ENCODE results near the gene ADAD2. TPM values are rescaled to one million over a fixed set of nuclear protein-coding genes. Genes with fewer than 3 reads are reported as not detected.

Gene ADAD2
- total RNA-seq, 2 donors from 2014 or later: not detected

DNA sequence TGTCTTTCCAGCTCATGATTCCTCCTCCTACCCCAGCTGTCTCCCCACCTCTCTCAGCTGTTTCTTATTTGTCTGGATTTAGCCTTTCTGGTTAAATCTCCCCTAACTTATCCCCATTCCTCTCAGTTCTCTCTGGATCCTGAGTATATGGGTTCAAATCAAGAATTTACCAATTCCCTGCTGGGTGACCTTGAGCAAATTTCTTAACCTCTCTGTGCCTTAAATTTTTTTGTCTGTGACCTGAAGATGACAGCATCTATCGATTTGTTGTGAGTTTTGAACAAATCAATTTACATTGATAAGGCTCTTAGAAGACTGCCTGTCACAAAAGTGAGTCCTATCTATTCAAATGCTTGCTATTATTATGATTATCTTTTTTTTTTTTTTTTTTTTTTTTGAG, 50.8 kb downstream of the ADAD2 start:
- no peak overlapping the region for H3K27ac ChIP-seq (ENCODE audit: low read depth, low read length)

DNA sequence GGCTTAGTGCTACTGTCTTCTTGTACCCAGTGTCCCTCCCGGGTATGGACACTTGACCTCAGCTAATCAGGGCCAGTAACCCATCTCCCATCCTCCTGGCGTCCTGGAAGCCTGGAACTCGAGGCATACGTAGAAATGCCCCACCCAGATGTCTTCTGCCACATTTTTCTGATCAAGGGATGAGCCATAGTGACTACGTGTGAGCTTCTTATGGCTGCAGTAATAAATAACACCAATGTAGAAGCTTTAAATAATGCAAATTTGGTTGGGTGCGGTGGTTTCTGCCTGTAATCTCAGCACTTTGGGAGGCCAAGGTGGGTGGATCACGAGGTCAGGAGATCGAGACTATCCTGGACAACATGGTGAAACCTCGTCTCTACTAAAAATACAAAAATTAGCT, 51.9 kb downstream of the ADAD2 start:
- peaks cover 6% of the 10 kb centered on the region for H3K9me3 Mint-ChIP-seq
- Histone ChIP-seq H3K4me1 (ENCODE audit: control insufficient read depth, insufficient read depth, low read length) (no peaks in the 10 kb centered on the region), H3K9ac (ENCODE audit: extremely low read depth, low read length, poor library complexity, severe bottlenecking) (no peak overlapping the region), H3K27ac (ENCODE audit: low read depth, low read length) (no peak overlapping the region), H3K9me3 (ENCODE audit: control insufficient read depth, low read length) (no peaks in the 10 kb centered on the region), H3K4me3 (ENCODE audit: low read length) (no peak overlapping the region), H3K27me3 (ENCODE audit: control insufficient read depth, insufficient read depth, low read length, poor library complexity, severe bottlenecking) (no peaks in the 10 kb centered on the region), H3K36me3 (ENCODE audit: control insufficient read depth, insufficient read depth, low read length) (no peaks in the 10 kb centered on the region)
- DNase-seq: no peak
- H3K4me3 Mint-ChIP-seq: no peak overlapping the region
- peaks cover 2% of the 10 kb centered on the region for H3K4me1 Mint-ChIP-seq
- 91 to 94% methylated on average over 7 to 9 of the region's 9 CpGs for WGBS, 2 experiments (ENCODE audit: insufficient coverage in 1 of 2, insufficient read length in 1 of 2)
- TF ChIP-seq, protein P1, sequence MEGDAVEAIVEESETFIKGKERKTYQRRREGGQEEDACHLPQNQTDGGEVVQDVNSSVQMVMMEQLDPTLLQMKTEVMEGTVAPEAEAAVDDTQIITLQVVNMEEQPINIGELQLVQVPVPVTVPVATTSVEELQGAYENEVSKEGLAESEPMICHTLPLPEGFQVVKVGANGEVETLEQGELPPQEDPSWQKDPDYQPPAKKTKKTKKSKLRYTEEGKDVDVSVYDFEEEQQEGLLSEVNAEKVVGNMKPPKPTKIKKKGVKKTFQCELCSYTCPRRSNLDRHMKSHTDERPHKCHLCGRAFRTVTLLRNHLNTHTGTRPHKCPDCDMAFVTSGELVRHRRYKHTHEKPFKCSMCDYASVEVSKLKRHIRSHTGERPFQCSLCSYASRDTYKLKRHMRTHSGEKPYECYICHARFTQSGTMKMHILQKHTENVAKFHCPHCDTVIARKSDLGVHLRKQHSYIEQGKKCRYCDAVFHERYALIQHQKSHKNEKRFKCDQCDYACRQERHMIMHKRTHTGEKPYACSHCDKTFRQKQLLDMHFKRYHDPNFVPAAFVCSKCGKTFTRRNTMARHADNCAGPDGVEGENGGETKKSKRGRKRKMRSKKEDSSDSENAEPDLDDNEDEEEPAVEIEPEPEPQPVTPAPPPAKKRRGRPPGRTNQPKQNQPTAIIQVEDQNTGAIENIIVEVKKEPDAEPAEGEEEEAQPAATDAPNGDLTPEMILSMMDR (conservative IDR thresholded peaks at IDR 0.05): no peak
- H3K27me3 Mint-ChIP-seq (ENCODE audit: insufficient read depth): peaks cover 11% of the 10 kb centered on the region
- H3K36me3 Mint-ChIP-seq (ENCODE audit: low read depth): no peaks in the 10 kb centered on the region
- no peak overlapping the region for H3K27ac Mint-ChIP-seq

More for the DNA sequence above, 50.8 kb downstream of the ADAD2 start:
- H3K4me3 Mint-ChIP-seq: no peak overlapping the region
- Histone ChIP-seq H3K4me3 (ENCODE audit: low read length) (no peak overlapping the region), H3K9ac (ENCODE audit: extremely low read depth, low read length, poor library complexity, severe bottlenecking) (no peak overlapping the region), H3K27me3 (ENCODE audit: control insufficient read depth, insufficient read depth, low read length, poor library complexity, severe bottlenecking) (no peaks in the 10 kb centered on the region), H3K9me3 (ENCODE audit: control insufficient read depth, low read length) (no peaks in the 10 kb centered on the region), H3K4me1 (ENCODE audit: control insufficient read depth, insufficient read depth, low read length) (no peaks in the 10 kb centered on the region), H3K36me3 (ENCODE audit: control insufficient read depth, insufficient read depth, low read length) (no peaks in the 10 kb centered on the region)
- H3K27me3 Mint-ChIP-seq (ENCODE audit: insufficient read depth): peaks cover 14% of the 10 kb centered on the region
- peaks cover 6% of the 10 kb centered on the region for H3K9me3 Mint-ChIP-seq
- peaks cover 2% of the 10 kb centered on the region for H3K4me1 Mint-ChIP-seq
- no peaks in the 10 kb centered on the region for H3K36me3 Mint-ChIP-seq (ENCODE audit: low read depth)
- TF ChIP-seq, protein P1 (conservative IDR thresholded peaks at IDR 0.05): no peak
- no peak overlapping the region for H3K27ac Mint-ChIP-seq
- no peak for DNase-seq
- WGBS, 2 experiments (ENCODE audit: insufficient coverage in 1 of 2, insufficient read length in 1 of 2): 86% methylated on average over 1 of the region's 1 CpG

DNA sequence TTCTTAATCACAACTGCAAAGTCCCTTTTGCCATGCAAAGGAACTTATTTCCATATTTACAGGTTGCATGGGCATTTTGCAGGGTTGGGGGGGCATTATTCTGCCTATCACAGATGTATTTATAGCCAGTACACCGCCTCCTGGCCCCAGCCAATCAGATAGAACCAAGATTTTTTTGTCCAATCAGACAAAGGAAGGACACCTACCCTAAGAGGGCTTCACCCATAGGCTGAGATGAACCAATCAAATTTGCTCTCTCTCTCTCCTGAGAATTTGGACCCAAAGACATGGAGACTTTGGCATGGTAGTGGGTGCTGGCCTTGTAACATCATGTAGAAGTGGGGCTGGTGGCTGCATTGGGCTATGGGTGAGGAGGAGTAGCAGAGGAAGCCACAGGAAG, 52.8 kb downstream of the ADAD2 start:
- Histone ChIP-seq H3K27ac (ENCODE audit: low read depth, low read length) (no peak overlapping the region), H3K4me3 (ENCODE audit: low read length) (no peak overlapping the region), H3K4me1 (ENCODE audit: control insufficient read depth, insufficient read depth, low read length) (no peaks in the 10 kb centered on the region), H3K36me3 (ENCODE audit: control insufficient read depth, insufficient read depth, low read length) (no peaks in the 10 kb centered on the region), H3K27me3 (ENCODE audit: control insufficient read depth, insufficient read depth, low read length, poor library complexity, severe bottlenecking) (no peaks in the 10 kb centered on the region), H3K9me3 (ENCODE audit: control insufficient read depth, low read length) (no peaks in the 10 kb centered on the region), H3K9ac (ENCODE audit: extremely low read depth, low read length, poor library complexity, severe bottlenecking) (no peak overlapping the region)
- Mint-ChIP-seq H3K4me3 (no peak overlapping the region), H3K36me3 (ENCODE audit: low read depth) (no peaks in the 10 kb centered on the region), H3K27me3 (ENCODE audit: insufficient read depth) (peaks cover 11% of the 10 kb centered on the region), H3K9me3 (peaks cover 6% of the 10 kb centered on the region), H3K27ac (no peak overlapping the region), H3K4me1 (peaks cover 2% of the 10 kb centered on the region)
- DNase-seq: no peak
- 77 to 80% methylated on average over 1 of the region's 1 CpG for WGBS, 2 experiments (ENCODE audit: insufficient coverage in 1 of 2, insufficient read length in 1 of 2)
- TF ChIP-seq, protein P1 (conservative IDR thresholded peaks at IDR 0.05): no peak

All from endodermal cell (in vitro differentiated cells).